ENCODE data around the gene PRKCA. TPM values are rescaled to one million over a fixed set of nuclear protein-coding genes. Genes with fewer than 3 reads are reported as not detected.

PRKCA gene
- total RNA-seq, 4 donors from 2014 or later = 9.0 to 76.1 (median 15.1) TPM

- intact Hi-C loops (cut with DNase I; ENCODE audit: low total_unique reads) = no loop called here
- Histone ChIP-seq H3K27me3 (no peaks in the 10 kb centered on the region), H3K4me1 (no peaks in the 10 kb centered on the region), H3K4me3 (no peak overlapping the region), H3K27ac (no peak overlapping the region), H3K9me3 (no peaks in the 10 kb centered on the region), H3K36me3 (no peaks in the 10 kb centered on the region)
- TF ChIP-seq CTCF (IDR thresholded peaks at IDR 0.05) = no peak
- TF ChIP-seq POLR2A (IDR thresholded peaks at IDR 0.05) = no peak
- no peak for DNase-seq
Observed at GRCh38 chr17:66836063-66837005, 533.9 kb downstream of the PRKCA start.

DNA sequence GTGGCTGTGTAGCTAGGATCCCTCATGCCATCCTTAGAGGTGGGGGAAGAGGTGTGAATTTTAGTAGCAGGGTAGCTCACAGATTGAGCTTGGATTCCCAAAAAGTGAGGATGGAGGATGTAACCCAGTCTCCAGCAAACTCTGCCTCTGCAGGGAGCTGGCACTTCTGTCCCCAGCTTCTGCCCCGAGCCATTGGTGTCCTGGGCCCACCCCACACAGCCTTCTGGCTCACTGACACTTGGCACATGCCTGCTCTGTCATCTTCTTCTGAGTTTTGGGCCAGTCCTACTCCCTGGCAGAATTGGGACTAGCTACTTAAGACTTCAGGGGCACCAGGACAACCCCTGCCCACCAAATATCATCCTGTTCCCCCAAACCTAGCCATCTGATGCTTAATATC lies 534.8 kb downstream of the PRKCA start:
- no peak overlapping the region for H3K4me3 ChIP-seq
- H3K27me3 ChIP-seq = no peaks in the 10 kb centered on the region
- TF ChIP-seq POLR2A (IDR thresholded peaks at IDR 0.05) (no peak), CTCF (IDR thresholded peaks at IDR 0.05) (no peak)
- H3K9me3 ChIP-seq = no peaks in the 10 kb centered on the region
- DNase-seq = no peak
- intact Hi-C loops (cut with DNase I; ENCODE audit: low total_unique reads) = no loop called here
- H3K36me3 ChIP-seq = no peaks in the 10 kb centered on the region
- no peaks in the 10 kb centered on the region for H3K4me1 ChIP-seq
- H3K27ac ChIP-seq = no peak overlapping the region

DNA sequence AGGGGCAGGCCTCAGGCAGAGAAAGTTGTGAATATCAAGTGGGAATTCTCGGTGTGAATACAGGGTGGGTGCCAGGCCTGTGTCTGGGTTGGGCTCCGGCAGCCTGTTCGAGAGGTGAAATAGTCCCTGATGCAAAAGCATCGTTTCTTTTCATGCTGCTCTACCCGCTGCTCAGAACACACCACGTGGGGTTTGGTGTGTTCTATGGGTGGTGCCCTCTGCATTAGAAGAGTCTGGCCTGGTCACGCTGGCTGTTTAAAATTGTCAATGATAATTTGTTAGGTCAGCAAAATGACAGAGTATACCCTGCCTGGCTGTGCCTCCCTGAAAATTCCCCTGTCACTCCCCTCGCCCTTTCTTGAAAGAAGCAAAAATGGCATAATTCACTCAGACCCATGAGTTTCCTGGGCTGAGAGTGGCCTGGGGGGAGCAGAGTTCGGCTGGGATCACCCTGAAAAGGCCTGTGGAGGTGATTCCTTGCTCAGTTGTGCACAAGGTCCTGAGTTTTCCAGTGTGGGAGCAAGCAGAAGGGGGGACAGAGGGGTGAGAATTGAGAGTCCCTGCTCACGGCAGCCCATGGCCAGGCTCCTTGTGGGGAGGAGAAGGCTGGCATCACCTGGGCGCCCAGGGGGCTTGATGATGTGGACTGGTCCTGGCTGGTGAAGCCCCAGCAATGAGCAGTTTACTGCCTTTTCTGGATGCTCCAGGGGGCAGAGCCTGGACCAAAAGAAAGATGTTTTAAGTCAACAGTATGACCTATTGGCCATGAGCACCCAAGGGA lies 535.7 kb downstream of the PRKCA start:
- DNase-seq = no peak
- Histone ChIP-seq H3K27me3 (no peaks in the 10 kb centered on the region), H3K9me3 (no peaks in the 10 kb centered on the region), H3K4me3 (no peak overlapping the region), H3K4me1 (no peaks in the 10 kb centered on the region), H3K36me3 (no peaks in the 10 kb centered on the region), H3K27ac (no peak overlapping the region)
- TF ChIP-seq CTCF (IDR thresholded peaks at IDR 0.05) (no peak), POLR2A (IDR thresholded peaks at IDR 0.05) (no peak)
- intact Hi-C loops (cut with DNase I; ENCODE audit: low total_unique reads) = no loop called here

DNA sequence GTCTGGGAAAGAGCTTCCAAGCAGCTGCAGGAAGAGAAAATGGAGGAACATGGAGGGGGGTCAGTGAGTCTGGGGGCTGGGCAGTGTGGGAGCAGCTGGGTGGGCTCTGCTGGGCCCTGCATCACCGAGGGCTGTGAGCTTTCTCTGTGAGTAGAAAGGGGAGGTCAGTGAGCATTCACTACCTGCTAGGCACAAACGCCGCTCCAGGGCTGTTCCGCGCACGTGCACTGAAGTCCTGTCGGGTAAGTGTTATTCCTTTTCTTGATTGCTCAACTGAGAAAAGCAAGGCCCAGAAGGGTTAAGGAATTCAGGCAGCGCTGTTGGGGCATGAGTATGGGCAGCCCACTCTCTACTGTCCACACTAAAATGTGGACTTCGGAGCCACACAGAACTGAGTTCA lies 537.2 kb downstream of the PRKCA start:
- no peak for DNase-seq
- no peak overlapping the region for H3K4me3 ChIP-seq
- no peaks in the 10 kb centered on the region for H3K36me3 ChIP-seq
- intact Hi-C loops (cut with DNase I; ENCODE audit: low total_unique reads) = no loop called here
- H3K4me1 ChIP-seq = no peaks in the 10 kb centered on the region
- no peak overlapping the region for H3K27ac ChIP-seq
- no peaks in the 10 kb centered on the region for H3K9me3 ChIP-seq
- no peaks in the 10 kb centered on the region for H3K27me3 ChIP-seq
- no peak for TF ChIP-seq CTCF (IDR thresholded peaks at IDR 0.05)
- no peak for TF ChIP-seq POLR2A (IDR thresholded peaks at IDR 0.05)

DNA sequence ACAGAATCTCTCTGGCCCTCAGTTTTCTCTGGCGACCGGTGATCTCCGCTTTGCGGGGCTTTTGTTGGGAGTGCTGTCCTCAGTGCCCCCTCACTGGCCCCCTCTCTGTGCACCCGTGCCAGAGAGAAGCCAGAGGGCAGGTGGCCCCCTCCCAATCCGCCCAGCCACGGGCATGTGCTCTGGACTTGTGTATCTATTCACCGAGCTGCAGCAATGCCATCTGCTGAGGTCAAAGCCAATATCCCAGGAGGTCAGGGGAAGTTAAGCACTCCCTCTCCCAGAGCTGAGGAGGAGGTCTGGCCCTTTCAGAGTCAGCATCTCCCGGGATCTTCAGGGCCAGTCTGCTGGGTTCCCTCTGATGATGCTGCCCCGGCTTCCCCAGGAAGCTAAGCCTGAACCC lies 537.6 kb downstream of the PRKCA start:
- no peak for DNase-seq
- TF ChIP-seq POLR2A (IDR thresholded peaks at IDR 0.05) (no peak), CTCF (IDR thresholded peaks at IDR 0.05) (no peak)
- H3K36me3 ChIP-seq = no peaks in the 10 kb centered on the region
- no peak overlapping the region for H3K4me3 ChIP-seq
- H3K27ac ChIP-seq = no peak overlapping the region
- H3K4me1 ChIP-seq = no peaks in the 10 kb centered on the region
- no peaks in the 10 kb centered on the region for H3K27me3 ChIP-seq
- no peaks in the 10 kb centered on the region for H3K9me3 ChIP-seq
- intact Hi-C loops (cut with DNase I; ENCODE audit: low total_unique reads) = no loop called here

Data from uterus (tissue), 4 donors.